D341Med (cell line): ENCODE results near the gene GSG1L.

Experiments used
- DNase-seq: peaks from one replicate; pipeline ENCODE4 v3.0.0; 2012; ENCODE audit warnings: low spot score

Gene GSG1L

GRCh38 chr16:27847030-27847550, 216.4 kb downstream of the GSG1L start:
- DNase-seq: no peak

DNA sequence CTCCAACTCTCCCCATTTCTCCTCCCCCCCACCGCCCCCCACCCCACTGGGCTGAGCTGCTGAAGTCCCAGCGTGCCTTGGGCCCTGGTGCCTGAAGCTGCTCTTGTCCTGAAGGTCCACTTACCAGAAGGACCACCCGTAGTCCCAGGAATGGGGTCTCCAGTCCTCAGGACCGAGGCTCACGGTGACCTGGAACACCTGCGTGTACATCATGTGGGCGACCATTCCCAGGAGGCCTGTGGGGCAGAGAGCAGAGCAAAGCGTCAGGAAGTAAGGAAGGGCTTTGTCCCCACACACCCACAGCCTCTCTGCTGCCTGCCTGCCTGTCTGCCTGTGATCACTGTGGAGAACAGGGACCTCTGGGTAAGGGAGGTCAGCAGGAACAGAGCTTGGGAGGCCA, 218.7 kb downstream of the GSG1L start:
- DNase-seq: no peak

- DNase-seq: no peak
Measured at GRCh38 chr16:27843800-27844199, 219.7 kb downstream of the GSG1L start.

- DNase-seq: no peak
Measured at GRCh38 chr16:27841911-27842310, 221.6 kb downstream of the GSG1L start.

DNA sequence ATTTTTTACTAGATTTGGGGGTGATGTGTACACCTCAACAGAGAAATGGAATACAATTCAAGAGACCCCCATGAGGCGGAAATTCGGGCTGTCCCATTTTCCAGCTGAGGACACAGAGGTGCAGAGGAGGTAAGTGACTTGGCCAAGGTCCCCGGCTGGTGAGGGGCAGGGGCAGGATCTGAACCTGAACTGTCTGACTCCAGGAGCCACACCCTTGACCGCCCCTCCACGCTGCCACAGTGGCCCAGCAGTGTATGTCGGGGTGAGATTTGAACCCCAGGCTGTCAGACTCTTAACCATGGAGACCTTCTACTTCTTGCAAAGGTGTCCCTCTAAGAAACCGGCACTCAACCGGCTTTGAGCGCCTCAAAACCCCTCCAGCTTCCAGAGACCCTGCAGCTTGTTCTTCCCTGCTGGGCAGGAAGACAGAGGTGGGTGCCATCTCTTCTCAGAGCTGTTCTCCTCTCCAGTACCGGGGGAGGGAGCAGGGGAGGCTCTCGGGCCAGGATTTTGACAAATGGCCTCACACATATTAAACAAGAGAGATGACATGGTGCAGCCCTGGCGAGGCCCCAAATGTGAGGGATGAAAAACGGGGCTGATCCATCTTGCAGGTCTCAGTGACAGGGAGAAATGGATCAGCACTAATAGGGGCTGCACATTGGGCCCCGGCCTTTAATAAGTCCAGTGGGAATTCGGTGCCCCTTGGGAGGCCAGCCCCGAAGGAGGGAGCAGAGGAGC, 222.3 kb downstream of the GSG1L start:
- DNase-seq: no peak

DNA sequence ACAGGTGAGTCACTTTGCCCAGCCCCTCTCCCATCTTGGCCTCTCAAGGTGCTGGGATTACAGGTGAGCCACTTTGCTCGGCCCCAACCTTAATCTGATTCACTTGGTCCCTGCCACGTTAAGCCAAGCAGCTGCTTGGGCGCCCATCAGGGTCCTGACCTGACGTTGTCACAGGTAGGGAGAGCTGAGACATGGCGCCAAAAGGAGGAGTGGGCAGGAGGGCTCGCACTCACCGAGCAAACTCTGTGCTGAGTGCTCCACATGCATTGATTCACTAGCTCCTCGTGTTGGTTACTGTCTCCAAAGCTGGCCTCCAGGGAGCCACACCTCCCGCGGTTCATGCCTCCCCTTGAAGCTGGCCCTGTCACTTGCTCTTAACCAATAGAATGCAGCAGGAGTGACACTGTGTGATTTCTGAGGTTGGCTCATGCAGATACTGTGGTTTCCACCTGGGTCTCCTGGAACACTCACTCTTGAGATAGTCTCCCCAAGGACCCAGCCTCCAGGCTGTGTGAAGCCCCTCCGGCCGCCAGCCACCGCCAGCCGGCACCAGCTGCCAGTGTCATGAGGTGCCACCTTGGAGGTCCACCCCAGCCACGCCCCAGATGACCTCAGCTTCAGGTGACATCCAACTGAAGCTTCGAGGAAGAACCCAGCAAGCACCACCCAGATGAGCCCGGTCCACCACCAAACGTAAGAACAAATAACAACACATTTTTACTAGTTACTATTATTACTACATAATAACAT, 223.0 kb downstream of the GSG1L start:
- no peak for DNase-seq

DNA sequence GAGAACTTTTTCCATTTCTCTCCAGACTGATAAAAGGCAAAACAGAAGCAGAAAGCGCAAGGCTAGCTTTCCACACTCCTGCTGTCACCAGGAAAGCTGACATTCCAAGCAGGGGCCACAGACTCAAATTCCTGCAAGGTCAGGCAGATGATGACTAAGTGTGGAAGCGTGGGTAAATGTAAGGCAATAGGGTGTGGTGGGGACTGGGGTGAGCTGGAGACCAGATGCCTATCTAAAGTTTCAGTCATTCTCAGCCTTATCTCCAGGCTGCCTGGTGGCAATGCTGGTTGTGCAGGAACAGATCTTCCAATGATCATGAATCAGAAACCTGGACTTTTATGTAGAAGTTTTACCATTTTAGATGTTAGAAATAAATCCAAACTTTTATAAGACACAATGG, 224.1 kb downstream of the GSG1L start:
- DNase-seq: no peak

DNA sequence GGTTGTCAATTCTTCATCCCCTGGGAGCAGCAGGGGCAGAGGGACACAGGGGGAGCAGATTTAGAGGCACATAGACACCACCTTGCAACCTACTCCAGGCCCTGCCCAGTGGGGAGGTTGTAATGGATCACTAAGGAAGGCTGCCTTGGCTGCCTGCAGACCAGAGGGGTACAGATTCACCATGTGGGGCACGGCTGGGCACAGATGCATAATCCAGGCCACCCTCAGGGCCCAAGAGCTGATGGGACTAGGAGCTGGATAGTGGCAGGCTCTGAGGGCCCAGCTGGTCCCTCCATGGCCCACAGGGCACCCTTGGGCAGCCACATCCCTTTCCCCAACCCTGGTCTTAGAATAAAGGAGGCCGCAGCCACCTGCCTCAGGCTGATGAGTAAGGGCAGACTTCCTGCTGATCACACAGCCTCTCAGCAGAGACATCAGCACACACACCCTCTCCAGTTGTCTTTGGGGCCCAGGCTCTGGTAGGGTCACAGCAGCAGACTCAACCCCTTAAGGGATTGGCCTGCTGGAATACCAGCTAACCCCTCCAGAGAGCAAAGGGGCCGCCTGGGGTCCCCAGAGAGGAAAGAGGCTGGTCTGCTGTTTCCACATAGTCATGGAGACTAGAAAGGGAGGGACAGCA, 224.9 kb downstream of the GSG1L start:
- DNase-seq: no peak

DNA sequence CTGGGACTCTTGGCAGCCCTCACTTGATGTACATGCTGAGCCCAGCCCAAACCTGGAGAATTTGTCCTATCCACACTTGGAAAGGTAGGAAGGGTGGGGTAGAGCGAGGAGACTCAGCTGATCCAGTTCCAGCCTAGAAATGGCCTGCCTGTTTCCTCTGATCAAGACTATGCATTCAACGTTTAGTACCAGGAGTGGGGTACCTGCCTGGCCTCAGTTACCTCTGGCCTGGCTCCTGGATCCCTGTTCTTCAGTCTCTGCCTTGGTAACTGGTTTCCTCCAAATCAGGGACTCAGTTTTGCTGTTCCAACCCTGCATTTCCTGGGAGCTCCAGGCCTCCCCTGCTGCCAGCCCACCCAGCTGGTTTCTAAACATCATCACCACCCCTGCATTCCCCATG, 233.5 kb downstream of the GSG1L start:
- DNase-seq: no peak

- no peak for DNase-seq
Measured at GRCh38 chr16:27828671-27829070, 234.8 kb downstream of the GSG1L start.

DNA sequence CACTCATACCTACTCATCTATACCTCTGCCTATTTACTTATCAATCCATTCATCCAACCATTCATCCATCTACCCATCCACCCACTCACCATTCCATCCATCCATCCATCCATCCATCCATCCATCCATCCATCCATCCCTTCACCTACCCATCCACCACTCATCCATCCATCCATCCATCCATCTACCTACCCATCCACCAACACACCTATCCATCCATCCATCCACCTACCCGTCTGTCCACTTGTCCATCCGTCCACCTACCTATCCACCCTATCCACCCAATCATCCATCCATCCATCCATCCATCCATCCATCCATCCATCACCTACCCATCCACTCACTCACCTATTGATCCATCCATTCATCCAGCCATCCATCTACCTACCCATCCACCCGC, 235.7 kb downstream of the GSG1L start:
- DNase-seq: no peak

GRCh38 chr16:27826893-27827289, 236.6 kb downstream of the GSG1L start:
- DNase-seq: no peak

DNA sequence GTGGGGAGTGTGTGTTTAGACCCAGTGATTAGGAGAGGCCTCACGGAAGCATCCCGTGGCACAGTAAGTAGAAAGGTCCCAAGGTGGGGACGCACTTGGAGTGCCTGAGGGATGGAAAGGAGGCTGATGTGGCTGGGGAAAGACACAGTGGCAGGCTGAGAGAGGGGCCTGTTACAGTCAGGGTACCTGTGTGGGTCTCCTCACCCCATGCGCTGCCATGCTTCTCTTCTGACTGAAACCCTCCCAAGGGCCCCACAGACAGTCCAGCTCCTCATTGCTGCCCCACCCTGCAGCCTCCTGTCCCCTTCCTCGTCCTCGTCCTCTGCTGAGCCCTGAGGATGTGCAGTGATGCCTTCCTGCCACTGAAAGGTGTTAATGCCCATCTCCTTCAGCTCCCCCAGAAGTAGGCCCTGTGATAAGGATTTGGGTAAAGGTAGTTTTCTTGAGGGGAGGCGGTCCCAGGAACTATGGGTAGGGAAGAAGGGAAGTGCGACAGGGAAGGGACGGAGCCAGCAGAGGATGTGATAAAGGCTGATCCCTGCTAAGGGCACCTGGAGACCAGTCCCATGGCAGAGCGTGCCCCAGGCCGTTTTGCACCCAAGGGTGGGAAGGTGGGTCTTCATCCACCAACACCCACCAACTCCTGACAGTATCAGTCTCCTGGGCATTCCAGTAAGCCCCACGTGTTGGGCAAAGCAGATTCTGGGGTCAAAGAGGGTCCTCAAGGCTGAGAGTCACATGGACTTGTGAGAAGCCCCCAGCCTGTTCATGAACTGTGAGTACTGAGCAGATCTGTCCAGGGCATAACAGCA, 237.2 kb downstream of the GSG1L start:
- no peak for DNase-seq

DNA sequence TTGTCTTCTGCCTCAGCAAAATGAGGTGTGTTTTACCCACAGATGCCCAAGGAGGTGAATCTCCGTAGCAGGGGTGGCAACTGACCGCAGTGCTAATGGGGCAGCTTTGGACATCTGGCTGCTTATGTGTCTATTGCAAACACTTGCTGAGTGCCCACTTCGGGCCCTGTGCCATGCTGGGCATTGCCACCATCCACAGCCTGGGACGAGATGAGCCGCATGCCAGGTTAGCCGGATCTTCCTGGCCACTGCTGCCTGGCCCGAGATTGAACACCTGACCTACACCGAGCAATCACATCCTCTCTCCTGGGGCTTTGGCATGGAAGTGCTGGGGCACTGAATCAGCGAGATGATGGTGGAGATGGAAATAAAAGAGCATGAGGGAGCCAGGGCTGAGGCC, 238.7 kb downstream of the GSG1L start:
- no peak for DNase-seq

DNA sequence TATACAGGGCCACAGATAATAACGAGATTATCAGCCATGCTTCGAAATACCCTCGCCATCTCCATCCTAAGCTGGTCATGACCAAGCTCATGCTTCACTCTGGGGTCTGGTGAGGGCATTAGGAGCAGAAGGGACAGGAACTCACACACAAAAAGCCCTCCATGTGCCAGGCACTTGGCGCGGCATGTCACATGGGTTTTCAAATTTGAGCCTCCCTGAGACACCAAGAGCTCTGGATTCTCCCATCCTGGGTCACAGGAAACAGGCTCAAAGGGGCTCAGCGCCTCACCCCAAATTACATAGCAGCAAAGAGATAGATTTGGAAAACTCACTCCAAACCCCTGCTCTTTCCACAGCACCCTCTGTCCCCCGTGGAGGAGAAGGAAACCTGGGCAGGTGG, 239.5 kb downstream of the GSG1L start:
- DNase-seq: peak; percentile 6

- no peak for DNase-seq
Measured at GRCh38 chr16:27823421-27823820, 240.1 kb downstream of the GSG1L start.

- DNase-seq: peak; percentile 17
Measured at GRCh38 chr16:27822996-27823395, 240.5 kb downstream of the GSG1L start.

DNA sequence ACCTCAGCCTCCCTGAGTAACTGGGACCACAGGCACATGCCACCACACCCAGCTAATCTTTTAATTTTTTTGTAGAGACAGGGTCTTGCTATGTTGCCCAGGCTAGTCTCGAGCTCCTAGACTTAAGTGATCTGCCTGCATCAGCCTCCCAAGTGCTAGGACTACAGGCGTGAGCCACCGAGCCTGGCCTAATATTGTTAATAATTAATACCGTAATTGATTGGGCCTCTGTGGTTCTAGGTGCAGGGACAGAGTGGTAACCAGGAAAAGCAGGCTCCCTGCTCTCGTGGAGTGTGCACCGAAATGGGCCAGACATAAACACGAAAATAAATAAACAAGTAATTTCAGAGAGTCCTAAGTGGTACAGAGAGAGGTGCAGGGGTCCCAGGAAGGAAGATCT, 241.0 kb downstream of the GSG1L start:
- no peak for DNase-seq

DNA sequence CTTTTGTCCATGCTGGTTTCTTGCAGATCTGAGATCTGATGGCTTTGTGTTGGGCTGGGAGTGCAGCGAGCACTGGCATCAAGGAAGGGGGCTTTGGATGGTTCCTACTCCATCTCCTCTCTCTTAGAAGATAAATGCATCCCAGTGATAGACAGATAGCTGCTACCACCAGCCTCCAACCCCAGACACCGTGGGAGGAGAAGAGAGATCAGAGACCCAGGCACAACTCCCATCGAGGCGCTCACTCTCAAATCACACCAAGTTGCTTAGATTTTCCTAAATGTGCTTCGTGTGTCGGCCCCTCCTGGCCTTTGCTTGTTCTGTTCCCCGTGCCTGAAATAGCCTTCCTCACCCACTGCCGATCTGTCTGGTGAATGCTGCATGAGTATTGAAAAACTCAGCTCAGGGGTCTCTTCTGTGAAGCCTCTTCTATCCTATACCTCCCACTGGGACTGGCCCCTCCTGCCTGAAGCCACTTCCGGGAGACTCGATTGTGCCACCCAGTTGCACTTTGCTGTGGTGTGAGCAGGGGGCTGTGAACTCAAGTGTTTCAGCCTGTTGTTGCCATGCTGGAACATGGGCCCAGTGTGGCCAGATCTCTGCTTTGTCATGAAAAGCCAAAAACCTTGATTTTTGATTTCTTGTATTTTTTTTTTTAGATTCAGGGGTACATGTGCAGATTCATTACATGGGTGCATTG, 242.7 kb downstream of the GSG1L start:
- DNase-seq: peak; percentile 7

- DNase-seq: no peak
Measured at GRCh38 chr16:27819881-27820610, 243.5 kb downstream of the GSG1L start.

- no peak for DNase-seq
Measured at GRCh38 chr16:27819356-27819755, 244.2 kb downstream of the GSG1L start.
